H9 (cell line): ENCODE results near the gene FITM2. TPM values are rescaled to one million over a fixed set of nuclear protein-coding genes. Genes with fewer than 3 reads are reported as not detected.

Experiments used
- DNase-seq: peaks from one replicate; pipeline ENCODE4 v3.0.0-alpha.2; 2017
- H2AFZ ChIP-seq: one replicate; pipeline ENCODE4 v1.6.1; 2013; ENCODE audit warnings: mild to moderate bottlenecking, low read length, control low read depth, moderate library complexity
- H2AK5ac ChIP-seq: 2 replicates; pipeline ENCODE4 v1.6.1; 2013; ENCODE audit warnings: low read length, control low read depth, mixed read lengths; ENCODE audit not compliant: insufficient read length
- H2BK120ac ChIP-seq: one replicate; pipeline ENCODE4 v1.6.1; 2013; ENCODE audit warnings: low read depth, mild to moderate bottlenecking, low read length, control low read depth, inconsistent platforms; ENCODE audit not compliant: poor library complexity, severe bottlenecking
- H2BK12ac ChIP-seq: 2 replicates; pipeline ENCODE4 v1.6.1; 2013; ENCODE audit warnings: low read length, control low read depth, mixed read lengths, low read depth; ENCODE audit not compliant: insufficient read length
- H2BK15ac ChIP-seq: 2 replicates; pipeline ENCODE4 v1.6.1; 2013; ENCODE audit warnings: low read depth, low read length, control low read depth
- H2BK20ac ChIP-seq: one replicate; pipeline ENCODE4 v1.6.1; 2013; ENCODE audit warnings: low read depth, mild to moderate bottlenecking, low read length, control low read depth, inconsistent platforms; ENCODE audit not compliant: poor library complexity, severe bottlenecking
- H2BK5ac ChIP-seq: 2 replicates; pipeline ENCODE4 v1.6.1; 2013; ENCODE audit warnings: low read length, control low read depth, mixed read lengths; ENCODE audit not compliant: insufficient read length
- H3K14ac ChIP-seq: 2 replicates; pipeline ENCODE4 v1.6.1; 2013; ENCODE audit warnings: low read length, control low read depth; ENCODE audit not compliant: insufficient read depth
- H3K18ac ChIP-seq: 2 replicates; pipeline ENCODE4 v1.6.1; 2013; ENCODE audit warnings: low read depth, mild to moderate bottlenecking, mixed read lengths, low read length, control low read depth; ENCODE audit not compliant: insufficient read length
- H3K23ac ChIP-seq: 2 replicates; pipeline ENCODE4 v1.6.1; 2013; ENCODE audit warnings: low read length, control low read depth, mixed read lengths, low read depth; ENCODE audit not compliant: insufficient read length
- H3K23me2 ChIP-seq: 2 replicates; pipeline ENCODE4 v1.6.1; 2013; ENCODE audit warnings: low read depth, mild to moderate bottlenecking, mixed read lengths, low read length, control low read depth; ENCODE audit not compliant: insufficient read length, poor library complexity, severe bottlenecking
- H3K27ac ChIP-seq: 2 replicates; pipeline ENCODE4 v1.5.1; 2013; ENCODE audit warnings: low read length, control low read depth, mixed read lengths, low read depth; ENCODE audit not compliant: insufficient read length
- H3K27me3 ChIP-seq: 2 replicates; pipeline ENCODE4 v1.6.1; 2013; ENCODE audit warnings: low read length, control low read depth, inconsistent platforms; ENCODE audit not compliant: insufficient read depth
- H3K4ac ChIP-seq: 2 replicates; pipeline ENCODE4 v1.6.1; 2013; ENCODE audit warnings: low read depth, mild to moderate bottlenecking, control low read depth, inconsistent platforms, low read length, moderate library complexity
- H3K4me1 ChIP-seq: 2 replicates; pipeline ENCODE4 v1.6.1; 2013; ENCODE audit warnings: low read length, control low read depth, inconsistent platforms; ENCODE audit not compliant: insufficient read depth
- H3K4me2 ChIP-seq: 2 replicates; pipeline ENCODE4 v1.6.1; 2013; ENCODE audit warnings: low read length, control low read depth, mixed read lengths; ENCODE audit not compliant: insufficient read length, insufficient read depth
- H3K56ac ChIP-seq: 2 replicates; pipeline ENCODE4 v1.6.1; 2013; ENCODE audit warnings: low read depth, mild to moderate bottlenecking, mixed read lengths, low read length, control low read depth; ENCODE audit not compliant: insufficient read length
- H3K79me1 ChIP-seq: 2 replicates; pipeline ENCODE4 v1.6.1; 2013; ENCODE audit warnings: low read depth, mild to moderate bottlenecking, moderate library complexity, low read length, control low read depth, inconsistent platforms; ENCODE audit not compliant: insufficient read depth, poor library complexity, severe bottlenecking
- H3K79me2 ChIP-seq: 2 replicates; pipeline ENCODE4 v1.6.1; 2013; ENCODE audit warnings: low read length, control low read depth, inconsistent platforms; ENCODE audit not compliant: insufficient read depth
- H3K9ac ChIP-seq: 2 replicates; pipeline ENCODE4 v1.6.1; 2013; ENCODE audit warnings: low read length, control low read depth, mixed read lengths; ENCODE audit not compliant: insufficient read length; ENCODE audit errors: extremely low read depth
- H3K9me3 ChIP-seq: one replicate; pipeline ENCODE4 v1.6.1; 2013; ENCODE audit warnings: low read depth, low read length, inconsistent platforms; ENCODE audit not compliant: control insufficient read depth
- H3T11ph ChIP-seq: one replicate; pipeline ENCODE4 v1.6.1; 2013; ENCODE audit warnings: mild to moderate bottlenecking, low read length, control low read depth, inconsistent platforms
- H4K20me1 ChIP-seq: one replicate; pipeline ENCODE4 v1.6.1; 2013; ENCODE audit not compliant: control insufficient read depth, insufficient read length, insufficient read depth
- H4K5ac ChIP-seq: 2 replicates; pipeline ENCODE4 v1.6.1; 2013; ENCODE audit warnings: low read depth, mild to moderate bottlenecking, mixed read lengths, low read length, control low read depth; ENCODE audit not compliant: insufficient read length
- H4K8ac ChIP-seq: replicated peaks from 2 replicates; pipeline ENCODE4 v1.6.1; 2013; ENCODE audit warnings: low read length, control low read depth, mixed read lengths, low read depth; ENCODE audit not compliant: insufficient read length
- H4K91ac ChIP-seq: 2 replicates; pipeline ENCODE4 v1.6.1; 2013; ENCODE audit warnings: low read depth, mild to moderate bottlenecking, moderate library complexity, mixed read lengths, low read length, control low read depth; ENCODE audit not compliant: insufficient read length
- H3K27ac Mint-ChIP-seq, 3 experiments: 2 replicates in 2 of 3; 3 replicates in 1 of 3; pipeline ENCODE4 v1.8.0; 2020 to 2021; ENCODE audit warnings: mixed read lengths in 3 of 3, mild to moderate bottlenecking in 1 of 3, moderate library complexity in 1 of 3
- H3K27me3 Mint-ChIP-seq: 2 replicates; pipeline ENCODE4 v1.8.0; 2021; ENCODE audit warnings: low read depth, mild to moderate bottlenecking, moderate library complexity, mixed read lengths
- H3K36me3 Mint-ChIP-seq, 3 experiments: 2 replicates in 2 of 3; 3 replicates in 1 of 3; pipeline ENCODE4 v1.8.0; 2020 to 2021; ENCODE audit warnings: low read depth in 3 of 3, mixed read lengths in 3 of 3; ENCODE audit not compliant: insufficient read depth in 1 of 3
- H3K4me1 Mint-ChIP-seq, 2 experiments: 2 replicates each; pipeline ENCODE4 v1.8.0; 2020; ENCODE audit warnings: mixed read lengths in 2 of 2
- H3K4me3 Mint-ChIP-seq, 2 experiments: 2 replicates in 1 of 2; 3 replicates in 1 of 2; pipeline ENCODE4 v1.8.0; 2020 to 2021; ENCODE audit warnings: mild to moderate bottlenecking in 2 of 2, mixed read lengths in 2 of 2, moderate library complexity in 1 of 2
- H3K9me3 Mint-ChIP-seq, 2 experiments: 2 replicates in 1 of 2; 3 replicates in 1 of 2; pipeline ENCODE4 v1.8.0; 2020; ENCODE audit warnings: mild to moderate bottlenecking in 2 of 2, mixed read lengths in 2 of 2, moderate library complexity in 1 of 2
- CTCF ChIP-seq: fragments of 200-600 bp; sonication (generic); conservative IDR thresholded peaks from 3 replicates; pipeline ENCODE4 v1.8.0; 2021; ENCODE audit warnings: antibody characterized with exemption, mild to moderate bottlenecking
- WGBS: extraction: QIAGEN DNeasy Blood & Tissue Kit; methylation state at CpG from one replicate; pipeline ENCODE4 v1.1.7; 2013; ENCODE audit warnings: missing lambda C conversion rate, low lambda C conversion rate, mixed read lengths; ENCODE audit not compliant: insufficient read length; ENCODE audit errors: extremely low coverage; 5-methylcytosine and 5-hydroxymethylcytosine counted together
- total RNA-seq: library from RNA; stranded (reverse); gene quantifications from 2 replicates; pipeline ENCODE4 v1.2.1, GENCODE V29; 2021

FITM2 gene
- total RNA-seq, 1 experiment from 2014 or later, result 1.7 TPM

- Histone ChIP-seq H3K23ac (no peak overlapping the region), H4K8ac (no peak overlapping the region), H2BK120ac (no peak overlapping the region), H3K18ac (no peak overlapping the region), H3K79me1 (no peaks in the 10 kb centered on the region), H3K14ac (no peak overlapping the region), H2AK5ac (no peak overlapping the region), H3K27ac (no peak overlapping the region), H3T11ph (no peak overlapping the region), H2BK15ac (no peak overlapping the region), H2BK12ac (no peak overlapping the region), H3K56ac (no peak overlapping the region), H3K23me2 (no peaks in the 10 kb centered on the region), H3K9ac (no peak overlapping the region), H3K79me2 (no peaks in the 10 kb centered on the region), H3K9me3 (no peaks in the 10 kb centered on the region), H4K5ac (no peak overlapping the region), H2AFZ (no peak overlapping the region), H3K4ac (no peak overlapping the region), H2BK5ac (no peak overlapping the region), H3K4me1 (no peaks in the 10 kb centered on the region), H4K20me1 (no peaks in the 10 kb centered on the region), H3K27me3 (no peaks in the 10 kb centered on the region), H2BK20ac (no peak overlapping the region), H4K91ac (no peak overlapping the region), H3K4me2 (no peak overlapping the region)
- H3K36me3 Mint-ChIP-seq, result no peaks in the 10 kb centered on the region
- H3K9me3 Mint-ChIP-seq, result no peaks in the 10 kb centered on the region
- DNase-seq, result no peak
- TF ChIP-seq CTCF, result no peak
- no CpG with 5 or more reads among the region's 6 CpGs for WGBS
- no peak overlapping the region for H3K4me3 Mint-ChIP-seq
- peaks cover 3 to 5% of the 10 kb centered on the region in 2 experiments; a peak in 3 of 4 replicates for H3K4me1 Mint-ChIP-seq
- peaks cover 4% of the 10 kb centered on the region; the same call in 1 of the 2 replicates for H3K27me3 Mint-ChIP-seq
- peak overlapping the region in 2 of 3 experiments; percentile 12 to 55; a peak in 2 of 7 replicates for H3K27ac Mint-ChIP-seq
Measured at GRCh38 chr20:44342248-44342647, 31.2 kb upstream of the FITM2 start.
